Neuronal stem cell (in vitro differentiated cells): Measurements from ENCODE around the gene MCCC1.

ENCODE experiments used
- DNase-seq: peaks from one replicate; pipeline ENCODE4 v3.0.0-alpha.2; 2013; ENCODE audit warnings: low spot score
- H2AFZ ChIP-seq: one replicate; pipeline ENCODE4 v1.6.1; 2013; ENCODE audit warnings: mild to moderate bottlenecking, low read length, inconsistent platforms
- H2AK5ac ChIP-seq: 2 replicates; pipeline ENCODE4 v1.6.1; 2013; ENCODE audit warnings: low read depth, mild to moderate bottlenecking, inconsistent platforms, low read length, moderate library complexity, mixed read lengths
- H2BK120ac ChIP-seq: 2 replicates; pipeline ENCODE4 v1.6.1; 2013; ENCODE audit warnings: low read depth, mild to moderate bottlenecking, inconsistent platforms, low read length, moderate library complexity, mixed read lengths
- H2BK12ac ChIP-seq: one replicate; pipeline ENCODE4 v1.6.1; 2013; ENCODE audit warnings: low read length, inconsistent platforms
- H2BK15ac ChIP-seq: 2 replicates; pipeline ENCODE4 v1.6.1; 2013; ENCODE audit warnings: mild to moderate bottlenecking, low read length, inconsistent platforms, mixed read lengths
- H2BK5ac ChIP-seq: one replicate; pipeline ENCODE4 v1.6.1; 2013; ENCODE audit warnings: inconsistent platforms, mild to moderate bottlenecking, low read length, moderate library complexity
- H3K14ac ChIP-seq: one replicate; pipeline ENCODE4 v1.6.1; 2013; ENCODE audit warnings: low read length, inconsistent platforms
- H3K18ac ChIP-seq: 2 replicates; pipeline ENCODE4 v1.6.1; 2013; ENCODE audit warnings: low read length, inconsistent platforms
- H3K23ac ChIP-seq: 2 replicates; pipeline ENCODE4 v1.6.1; 2013; ENCODE audit warnings: low read depth, mild to moderate bottlenecking, mixed read lengths, low read length, inconsistent platforms; ENCODE audit not compliant: poor library complexity
- H3K27ac ChIP-seq: replicated peaks from 3 replicates; pipeline ENCODE4 v1.5.1; 2013; ENCODE audit warnings: low read length, inconsistent platforms
- H3K27me3 ChIP-seq, 3 experiments: 2 replicates each; pipeline ENCODE4 v1.6.1; 2013; ENCODE audit warnings: low read length in 3 of 3, mild to moderate bottlenecking in 2 of 3, inconsistent platforms in 1 of 3, low read depth in 1 of 3, mixed read lengths in 1 of 3, moderate library complexity in 1 of 3; ENCODE audit not compliant: control insufficient read depth in 3 of 3, insufficient read depth in 3 of 3
- H3K36me3 ChIP-seq, 2 donors: replicated peaks in 1 of 2; 2 replicates each; pipeline ENCODE4 v1.6.1; 2013; ENCODE audit warnings: low read length in 2 of 2; ENCODE audit not compliant: control insufficient read depth in 2 of 2, insufficient read depth in 2 of 2
- H3K4ac ChIP-seq: 2 replicates; pipeline ENCODE4 v1.6.1; 2013; ENCODE audit warnings: inconsistent platforms, mild to moderate bottlenecking, low read length, moderate library complexity
- H3K4me1 ChIP-seq, 2 donors: 1 replicate in 1 of 2; 2 replicates in 1 of 2; pipeline ENCODE4 v1.6.1; 2013; ENCODE audit warnings: low read length in 2 of 2, low read depth in 1 of 2; ENCODE audit not compliant: control insufficient read depth in 2 of 2, insufficient read depth in 1 of 2
- H3K4me2 ChIP-seq: one replicate; pipeline ENCODE4 v1.6.1; 2013; ENCODE audit warnings: mild to moderate bottlenecking, low read length, inconsistent platforms; ENCODE audit not compliant: insufficient read depth, poor library complexity, severe bottlenecking
- H3K4me3 ChIP-seq, 2 donors: 2 replicates each; pipeline ENCODE4 v1.5.1; 2013; ENCODE audit warnings: low read length in 2 of 2, mild to moderate bottlenecking in 2 of 2, inconsistent platforms in 1 of 2, moderate library complexity in 1 of 2
- H3K79me1 ChIP-seq: one replicate; pipeline ENCODE4 v1.6.1; 2013; ENCODE audit warnings: low read depth, mild to moderate bottlenecking, inconsistent platforms, low read length, moderate library complexity
- H3K9ac ChIP-seq: one replicate; pipeline ENCODE4 v1.6.1; 2013; ENCODE audit warnings: mild to moderate bottlenecking, low read depth, low read length, inconsistent platforms; ENCODE audit not compliant: poor library complexity
- H3K9me3 ChIP-seq, 2 donors: replicated peaks in 1 of 2; 2 replicates each; pipeline versions ENCODE3 to v1.6.1; 2013; ENCODE audit warnings: low read length in 2 of 2, mild to moderate bottlenecking in 2 of 2, inconsistent platforms in 1 of 2, low read depth in 1 of 2, mixed read lengths in 1 of 2, moderate library complexity in 1 of 2; ENCODE audit not compliant: control insufficient read depth in 2 of 2, insufficient read depth in 1 of 2
- H4K8ac ChIP-seq: one replicate; pipeline ENCODE4 v1.6.1; 2013; ENCODE audit warnings: low read depth, mild to moderate bottlenecking, inconsistent platforms, low read length, moderate library complexity
- H4K91ac ChIP-seq: one replicate; pipeline ENCODE4 v1.6.1; 2013; ENCODE audit warnings: low read length, low read depth, mild to moderate bottlenecking, inconsistent platforms; ENCODE audit not compliant: poor library complexity
- WGBS, 2 donors: extraction: QIAGEN DNeasy Blood & Tissue Kit; methylation state at CpG; one replicate each; pipeline ENCODE4 v1.1.7; 2013; ENCODE audit warnings: missing lambda C conversion rate in 2 of 2, mixed read lengths in 1 of 2; ENCODE audit not compliant: insufficient read length in 2 of 2, insufficient replicate concordance in 1 of 2; ENCODE audit errors: extremely low coverage in 2 of 2; 5-methylcytosine and 5-hydroxymethylcytosine counted together

Gene MCCC1

DNA sequence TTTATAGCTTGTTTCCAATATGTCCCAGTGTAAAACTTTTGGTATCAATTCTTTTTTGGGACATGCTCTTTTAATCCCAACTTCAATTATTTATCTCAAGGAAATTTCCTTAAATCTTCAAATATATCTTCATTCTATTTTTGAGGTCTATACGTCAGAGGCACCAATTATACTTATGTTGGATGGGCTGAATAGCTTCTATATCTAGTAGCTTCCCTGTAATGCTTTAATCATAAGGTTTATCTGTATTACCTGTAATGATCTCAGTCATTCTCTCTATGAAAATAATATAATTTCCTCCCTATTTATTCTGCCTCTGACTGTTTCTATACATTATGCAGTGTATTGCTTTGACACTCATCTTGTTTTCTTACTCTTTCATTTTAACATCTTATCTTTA lies 29.9 kb upstream of the MCCC1 start:
- Histone ChIP-seq H2BK15ac (no peak overlapping the region), H3K36me3 (no peaks in the 10 kb centered on the region), H2BK120ac (no peak overlapping the region), H3K27me3 (peaks cover 0 to 29% (median 0%) of the 10 kb centered on the region in 3 experiments), H3K14ac (no peak overlapping the region), H3K4ac (no peak overlapping the region), H3K27ac (no peak overlapping the region), H3K9ac (no peak overlapping the region), H3K4me1 (no peaks in the 10 kb centered on the region), H2BK12ac (no peak overlapping the region), H3K4me2 (no peak overlapping the region), H3K23ac (no peak overlapping the region), H3K18ac (no peak overlapping the region), H2BK5ac (no peak overlapping the region), H3K9me3 (peaks cover 0 to 4% of the 10 kb centered on the region in 2 donors), H2AK5ac (no peak overlapping the region), H3K4me3 (no peak overlapping the region), H4K91ac (no peak overlapping the region), H4K8ac (no peak overlapping the region), H2AFZ (no peak overlapping the region), H3K79me1 (no peaks in the 10 kb centered on the region)
- DNase-seq = no peak
- WGBS, 2 donors = no CpG with 5 or more reads among the region's 1 CpG

- H3K79me1 ChIP-seq = no peaks in the 10 kb centered on the region
- H3K9ac ChIP-seq = no peak overlapping the region
- WGBS, 2 donors = no CpG with 5 or more reads among the region's 3 CpGs
- peaks cover 0 to 23% (median 0%) of the 10 kb centered on the region in 3 experiments for H3K27me3 ChIP-seq
- no peaks in the 10 kb centered on the region for H3K4me1 ChIP-seq
- H3K14ac ChIP-seq = no peak overlapping the region
- no peak overlapping the region for H4K91ac ChIP-seq
- no peak overlapping the region for H2BK15ac ChIP-seq
- H2AFZ ChIP-seq = no peak overlapping the region
- H3K9me3 ChIP-seq = peaks cover 0 to 4% of the 10 kb centered on the region in 2 donors
- H3K27ac ChIP-seq = no peak overlapping the region
- H2AK5ac ChIP-seq = no peak overlapping the region
- H3K18ac ChIP-seq = no peak overlapping the region
- H3K4me2 ChIP-seq = no peak overlapping the region
- no peak overlapping the region for H3K4me3 ChIP-seq
- no peak overlapping the region for H4K8ac ChIP-seq
- no peak for DNase-seq
- no peak overlapping the region for H2BK120ac ChIP-seq
- H2BK5ac ChIP-seq = no peak overlapping the region
- H3K36me3 ChIP-seq = no peaks in the 10 kb centered on the region
- H3K4ac ChIP-seq = no peak overlapping the region
- no peak overlapping the region for H2BK12ac ChIP-seq
- H3K23ac ChIP-seq = no peak overlapping the region
Measured at GRCh38 chr3:183128709-183129108, 29.4 kb upstream of the MCCC1 start.

GRCh38 chr3:183123891-183124290 lies 24.6 kb upstream of the MCCC1 start:
- H4K8ac ChIP-seq = no peak overlapping the region
- no peak overlapping the region for H2BK5ac ChIP-seq
- no CpG with 5 or more reads among the region's 4 CpGs for WGBS, 2 donors
- no peak overlapping the region for H3K23ac ChIP-seq
- no peaks in the 10 kb centered on the region for H3K4me1 ChIP-seq
- DNase-seq = no peak
- H3K27ac ChIP-seq = no peak overlapping the region
- H2AK5ac ChIP-seq = no peak overlapping the region
- H3K4me3 ChIP-seq = no peak overlapping the region
- H3K79me1 ChIP-seq = no peaks in the 10 kb centered on the region
- H2BK15ac ChIP-seq = no peak overlapping the region
- no peak overlapping the region for H3K4me2 ChIP-seq
- H4K91ac ChIP-seq = no peak overlapping the region
- no peaks in the 10 kb centered on the region for H3K9me3 ChIP-seq
- H3K36me3 ChIP-seq = no peaks in the 10 kb centered on the region
- H2BK12ac ChIP-seq = no peak overlapping the region
- peaks cover 0 to 2% (median 0%) of the 10 kb centered on the region in 3 experiments for H3K27me3 ChIP-seq
- H3K4ac ChIP-seq = no peak overlapping the region
- no peak overlapping the region for H2BK120ac ChIP-seq
- no peak overlapping the region for H3K18ac ChIP-seq
- no peak overlapping the region for H3K9ac ChIP-seq
- no peak overlapping the region for H2AFZ ChIP-seq
- no peak overlapping the region for H3K14ac ChIP-seq

DNA sequence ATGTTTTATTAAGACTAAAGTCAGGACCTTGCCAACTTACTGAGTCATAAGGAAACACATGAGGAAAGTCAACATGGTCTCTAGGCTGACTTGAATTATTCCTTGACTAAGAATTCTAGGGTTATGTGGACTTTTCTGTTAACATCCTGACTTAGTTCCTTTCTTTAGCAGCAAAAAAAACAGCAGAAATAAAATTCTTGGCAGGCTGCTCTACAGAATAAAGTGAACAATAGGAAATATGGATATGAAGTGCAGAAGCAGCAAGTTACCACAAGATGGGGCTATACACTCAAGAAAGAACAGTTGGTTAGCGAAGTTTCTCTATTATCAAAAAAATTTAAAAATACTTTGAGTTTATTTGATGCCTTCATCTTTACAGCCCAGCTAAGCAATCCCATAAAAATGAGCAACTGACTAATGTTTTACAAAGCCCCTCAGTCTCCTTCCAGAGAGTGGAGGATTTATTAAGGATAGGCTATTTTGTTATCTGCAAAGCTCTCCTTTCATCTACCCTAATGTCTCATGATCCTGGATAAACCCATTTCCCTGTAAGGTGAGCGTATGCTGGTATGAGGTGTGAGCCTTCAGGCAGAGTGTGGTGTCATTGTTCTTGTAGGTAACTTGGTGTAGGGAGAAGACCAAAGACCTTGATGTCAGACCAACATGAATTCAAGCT lies 23.1 kb upstream of the MCCC1 start:
- Histone ChIP-seq H2BK5ac (no peak overlapping the region), H3K14ac (no peak overlapping the region), H3K23ac (no peak overlapping the region), H3K79me1 (no peaks in the 10 kb centered on the region), H4K8ac (no peak overlapping the region), H2AFZ (no peak overlapping the region), H3K9ac (no peak overlapping the region), H3K27me3 (peaks cover 0 to 8% (median 4%) of the 10 kb centered on the region in 3 experiments), H4K91ac (no peak overlapping the region), H2BK12ac (no peak overlapping the region), H3K9me3 (no peaks in the 10 kb centered on the region), H2BK120ac (no peak overlapping the region), H3K36me3 (no peaks in the 10 kb centered on the region), H3K18ac (no peak overlapping the region), H3K27ac (no peak overlapping the region), H3K4me2 (no peak overlapping the region), H3K4ac (no peak overlapping the region), H2AK5ac (no peak overlapping the region), H3K4me3 (no peak overlapping the region), H3K4me1 (no peaks in the 10 kb centered on the region), H2BK15ac (no peak overlapping the region)
- WGBS, 2 donors = no CpG with 5 or more reads among the region's 2 CpGs
- no peak for DNase-seq
